Stimulated activated CD8-positive, alpha-beta memory T cell treated with anti-CD3 and anti-CD28 coated beads, Interleukin-15, amount 100 ng/mL, for 48 hours (primary cell): ENCODE results near the gene EIF2B4.
"Not testable (repeated sequence)": the region's sequence is repeated elsewhere in the genome, so short reads cannot be mapped to it uniquely, and the experiment has no call there.

Experiments
- DNase-seq, 2 donors: peaks; one replicate each; pipeline ENCODE4 v3.0.0-alpha.2; 2020; ENCODE audit warnings: low read depth in 2 of 2

Gene EIF2B4

GRCh38 chr2:27336173-27336572, 34.0 kb downstream of the EIF2B4 start:
- no peak for DNase-seq

DNA sequence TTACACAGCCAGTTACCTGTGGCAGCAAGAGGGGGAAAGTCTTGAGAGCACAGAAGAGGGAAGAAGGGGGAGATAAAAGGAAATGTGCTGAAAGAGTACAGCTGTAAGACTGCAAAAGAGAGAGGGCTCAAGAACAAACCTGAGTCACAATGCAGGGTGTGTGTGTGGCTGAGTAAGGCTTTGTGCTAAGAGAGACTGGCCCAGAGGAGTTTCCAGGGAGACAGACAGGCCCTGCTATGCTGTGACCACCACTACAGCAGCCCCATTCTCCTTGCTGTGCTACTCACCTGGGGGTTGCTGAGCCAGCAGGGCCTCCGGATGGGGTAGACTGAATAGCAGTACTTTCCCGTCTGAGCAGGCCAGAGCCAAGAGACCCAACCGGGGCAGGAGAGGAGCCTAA, 34.8 kb downstream of the EIF2B4 start:
- DNase-seq, result no peak

GRCh38 chr2:27324720-27325119, 45.4 kb downstream of the EIF2B4 start:
- DNase-seq, result no peak

DNA sequence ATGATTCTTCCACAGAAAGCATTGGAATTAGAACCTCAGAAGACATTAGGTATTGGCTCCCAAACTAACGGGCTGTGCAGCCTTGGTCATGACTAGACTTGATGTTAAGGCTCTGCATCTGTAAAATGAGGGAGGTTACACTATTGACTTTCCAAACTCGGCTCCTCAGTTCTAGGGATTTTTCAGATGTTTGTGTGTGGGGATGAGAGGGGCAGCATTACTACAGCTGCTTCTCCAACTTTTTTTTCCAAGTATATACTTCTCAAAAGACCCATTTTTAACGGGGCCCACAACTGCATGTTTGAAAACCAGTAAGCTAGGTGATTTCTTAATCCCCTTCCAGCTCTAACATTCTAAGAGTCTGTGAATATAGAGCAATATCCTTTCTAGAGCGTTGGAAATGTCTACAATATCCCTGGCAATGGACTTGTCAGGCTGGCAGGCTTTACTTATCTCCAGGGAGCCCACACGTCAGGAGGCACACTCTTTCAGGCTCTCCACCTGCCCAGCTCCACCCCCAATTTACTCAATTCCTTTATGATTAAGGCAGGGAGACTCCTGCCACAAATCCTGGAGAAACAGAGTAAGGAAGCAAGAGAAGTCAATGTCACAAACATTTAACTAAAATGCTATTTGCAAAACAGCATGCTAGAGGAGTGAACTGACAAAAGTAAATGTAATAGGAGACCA, 46.4 kb downstream of the EIF2B4 start:
- DNase-seq, result no peak

DNA sequence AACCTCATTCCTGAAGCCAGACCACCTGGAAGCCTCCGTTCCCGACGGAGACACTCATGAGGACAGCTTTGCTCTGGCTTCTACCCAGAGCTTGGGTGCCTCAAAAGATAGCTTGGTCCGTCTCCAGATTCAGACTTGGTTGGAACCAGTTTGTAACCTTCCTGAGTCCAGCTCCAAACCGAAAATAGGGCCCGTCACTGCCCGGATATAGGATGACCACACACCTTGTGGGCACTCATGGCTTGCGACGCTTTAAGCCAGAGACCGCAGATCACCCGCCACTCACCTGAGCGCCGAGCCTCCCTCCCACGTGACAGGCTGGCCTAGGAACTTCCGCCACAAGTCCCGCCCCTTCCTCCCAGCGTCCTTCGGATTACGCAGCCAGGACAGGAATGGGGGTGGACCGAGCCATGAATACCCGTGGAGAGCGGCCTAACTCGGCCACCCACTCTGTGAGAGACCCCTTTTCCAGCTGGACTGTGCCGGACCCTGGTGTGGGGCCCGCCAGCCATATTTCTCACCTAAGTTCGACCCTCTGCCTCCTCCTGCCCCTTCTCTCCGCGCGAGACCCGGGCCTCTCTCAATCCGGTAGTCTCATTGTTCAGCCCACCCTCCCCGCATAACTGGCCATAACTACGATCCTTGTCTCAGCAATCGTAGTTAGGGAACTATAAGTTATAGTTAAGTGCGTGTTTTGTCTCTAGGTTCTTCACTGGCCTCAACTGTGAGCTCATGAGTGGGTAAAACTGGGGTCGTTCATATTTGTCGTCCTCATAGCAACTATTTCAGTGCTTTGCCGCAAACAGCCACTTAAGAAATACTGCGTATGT, 47.2 kb downstream of the EIF2B4 start, which contains the start of gene MPV17:
TSS of gene MPV17 (minus strand) at position 332 of the 830 bp plus-strand sequence. CDS start 580 bp downstream, outside the sequence.
- DNase-seq, result peak; percentile 79 to 81

DNA sequence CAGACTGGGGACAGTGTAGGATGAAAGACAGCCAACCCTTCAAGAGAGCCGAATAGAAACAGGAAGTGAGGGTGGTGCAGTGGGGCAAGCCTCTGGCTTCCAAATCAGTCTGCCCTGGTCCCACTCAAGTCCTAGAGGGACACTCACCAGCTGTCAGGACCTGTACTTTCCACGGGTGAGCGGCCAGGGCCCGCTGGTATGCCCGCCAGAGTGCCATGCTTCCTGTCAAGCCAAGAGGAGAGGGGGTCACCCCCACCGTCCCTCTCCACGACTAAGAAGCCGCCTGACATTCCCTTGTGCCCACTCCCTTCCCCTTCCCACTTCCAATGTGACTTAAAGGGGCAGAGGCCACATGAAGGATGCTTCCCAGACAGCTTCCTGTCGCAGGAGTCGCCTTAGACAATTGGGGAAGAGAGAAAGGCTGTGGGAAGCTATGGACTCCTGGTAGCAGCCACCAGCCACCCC, 47.8 kb downstream of the EIF2B4 start:
- DNase-seq, result no peak

DNA sequence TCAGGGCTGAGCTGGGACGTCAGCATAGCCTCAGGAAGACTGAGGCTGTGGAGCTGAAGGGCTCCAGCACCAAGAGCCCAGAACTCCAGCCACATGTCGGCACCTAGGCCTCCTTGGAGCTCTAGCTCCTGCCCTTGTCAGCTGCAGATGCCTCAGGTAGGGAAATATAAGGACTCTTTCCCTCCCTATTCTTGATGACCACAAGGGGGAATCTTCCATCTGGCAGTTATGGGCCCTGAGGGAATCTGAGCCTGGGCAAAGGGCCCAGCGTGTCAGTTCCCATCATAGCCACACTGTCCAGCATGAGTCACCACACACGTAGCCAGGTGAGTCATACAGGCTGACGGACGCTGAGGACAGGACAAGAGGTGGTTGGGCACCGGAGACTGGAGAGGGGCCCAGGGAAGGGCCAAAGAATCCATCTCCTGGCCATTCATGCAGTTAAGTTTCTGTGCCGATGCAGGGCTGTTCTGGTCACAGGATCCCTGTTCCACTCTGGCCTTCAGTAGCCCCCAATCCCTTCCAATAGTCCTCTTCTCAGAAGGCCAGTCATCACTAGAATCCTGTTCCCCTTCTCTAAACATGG, 49.1 kb downstream of the EIF2B4 start:
- no peak for DNase-seq

GRCh38 chr2:27319839-27320238, 50.3 kb downstream of the EIF2B4 start:
- not testable (repeated sequence) for DNase-seq

GRCh38 chr2:27316655-27317412, 53.3 kb downstream of the EIF2B4 start:
- no peak for DNase-seq

GRCh38 chr2:27315122-27315521, 55.0 kb downstream of the EIF2B4 start:
- DNase-seq, result no peak

DNA sequence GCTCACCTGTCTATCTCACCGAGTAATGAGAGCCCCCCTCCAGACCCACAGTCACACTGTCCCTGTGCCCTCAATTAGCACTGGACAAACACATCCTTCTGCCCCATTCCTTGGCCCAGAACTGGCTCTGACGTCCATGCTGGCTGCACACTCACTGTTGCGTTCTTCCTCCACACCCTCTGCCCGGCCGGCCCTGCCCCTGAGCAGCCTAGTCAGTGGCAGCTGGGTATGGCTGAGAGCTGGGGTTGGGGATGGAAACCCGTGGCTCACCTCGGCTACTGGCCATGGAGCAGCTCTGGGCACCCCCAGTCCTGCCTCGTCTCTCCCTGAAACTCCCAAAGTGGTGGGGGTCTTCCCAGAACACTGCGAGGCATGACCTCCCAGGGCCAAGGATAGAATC, 55.4 kb downstream of the EIF2B4 start:
- no peak for DNase-seq
